GM21447 (cell line): ENCODE measurements around the gene AFAP1.

Experiments
- ATAC-seq: cut with Tn5 transposase; IDR thresholded peaks from one replicate; pipeline ENCODE4 v1.9.1; 2021; ENCODE audit not compliant: unreplicated experiment

AFAP1 gene

GRCh38 chr4:7788193-7788592, 151.5 kb downstream of the AFAP1 start:
- no peak for ATAC-seq

GRCh38 chr4:7787681-7788141, 151.9 kb downstream of the AFAP1 start:
- ATAC-seq, result no peak

GRCh38 chr4:7787067-7787466, 152.6 kb downstream of the AFAP1 start:
- no peak for ATAC-seq

GRCh38 chr4:7786517-7786916, 153.1 kb downstream of the AFAP1 start:
- ATAC-seq, result no peak

GRCh38 chr4:7786040-7786439, 153.6 kb downstream of the AFAP1 start:
- no peak for ATAC-seq

GRCh38 chr4:7785017-7785416, 154.6 kb downstream of the AFAP1 start:
- no peak for ATAC-seq

- no peak for ATAC-seq
These were observed 155.4 kb downstream of the AFAP1 start for GRCh38 chr4:7784131-7784870.

- no peak for ATAC-seq
These were observed 156.1 kb downstream of the AFAP1 start for GRCh38 chr4:7783541-7783940.

- ATAC-seq, result no peak
These were observed 156.9 kb downstream of the AFAP1 start for GRCh38 chr4:7782783-7783182.

GRCh38 chr4:7781993-7782392, 157.7 kb downstream of the AFAP1 start:
- no peak for ATAC-seq

- ATAC-seq, result no peak
These were observed 158.3 kb downstream of the AFAP1 start for GRCh38 chr4:7781366-7781765.

GRCh38 chr4:7780751-7781348, 158.8 kb downstream of the AFAP1 start:
- ATAC-seq, result no peak

GRCh38 chr4:7779432-7779768, 160.3 kb downstream of the AFAP1 start:
- ATAC-seq, result no peak

GRCh38 chr4:7778510-7779431, 160.9 kb downstream of the AFAP1 start:
- ATAC-seq, result no peak

- ATAC-seq, result no peak
These were observed 161.7 kb downstream of the AFAP1 start for GRCh38 chr4:7777871-7778509.

GRCh38 chr4:7777017-7777710, 162.5 kb downstream of the AFAP1 start:
- no peak for ATAC-seq

- no peak for ATAC-seq
These were observed 164.3 kb downstream of the AFAP1 start for GRCh38 chr4:7775396-7775795.

GRCh38 chr4:7774301-7775294, 165.1 kb downstream of the AFAP1 start:
- ATAC-seq, result no peak

- no peak for ATAC-seq
These were observed 166.1 kb downstream of the AFAP1 start for GRCh38 chr4:7773401-7774180.
